HG02884 (cell line): Measurements from ENCODE around the gene CHST15.
"Not testable (repeated sequence)": the region's sequence is repeated elsewhere in the genome, so short reads cannot be mapped to it uniquely, and the experiment has no call there.

Experiments used
- ATAC-seq: cut with Tn5 transposase; IDR thresholded peaks from one replicate; pipeline ENCODE4 v1.9.1; 2021; ENCODE audit warnings: mild to moderate bottlenecking, moderate library complexity; ENCODE audit not compliant: unreplicated experiment

Gene CHST15

GRCh38 chr10:124124769-124125161 lies 31.4 kb upstream of the CHST15 start:
- ATAC-seq = no peak

GRCh38 chr10:124124123-124124768 lies 30.8 kb upstream of the CHST15 start:
- no peak for ATAC-seq

- ATAC-seq = no peak
Measured at GRCh38 chr10:124123156-124123555, 29.8 kb upstream of the CHST15 start.

- no peak for ATAC-seq
Measured at GRCh38 chr10:124122211-124122610, 28.8 kb upstream of the CHST15 start.

GRCh38 chr10:124120410-124121061 lies 27.1 kb upstream of the CHST15 start:
- no peak for ATAC-seq

GRCh38 chr10:124119946-124120345 lies 26.5 kb upstream of the CHST15 start:
- ATAC-seq = no peak

- no peak for ATAC-seq
Measured at GRCh38 chr10:124119216-124119615, 25.8 kb upstream of the CHST15 start.

GRCh38 chr10:124117833-124118232 lies 24.4 kb upstream of the CHST15 start:
- no peak for ATAC-seq

GRCh38 chr10:124117511-124117785 lies 24.1 kb upstream of the CHST15 start:
- ATAC-seq = no peak

GRCh38 chr10:124116771-124117510 lies 23.5 kb upstream of the CHST15 start:
- ATAC-seq = no peak

GRCh38 chr10:124114696-124115095 lies 21.3 kb upstream of the CHST15 start:
- ATAC-seq = no peak

- ATAC-seq = no peak
Measured at GRCh38 chr10:124112891-124113580, 19.6 kb upstream of the CHST15 start.

GRCh38 chr10:124110882-124111281 lies 17.5 kb upstream of the CHST15 start:
- no peak for ATAC-seq

GRCh38 chr10:124109261-124109660 lies 15.9 kb upstream of the CHST15 start:
- no peak for ATAC-seq

GRCh38 chr10:124107072-124107471 lies 13.7 kb upstream of the CHST15 start:
- no peak for ATAC-seq

GRCh38 chr10:124106241-124106879 lies 13.0 kb upstream of the CHST15 start:
- ATAC-seq = peak; percentile 90

- no peak for ATAC-seq
Measured at GRCh38 chr10:124105594-124105993, 12.2 kb upstream of the CHST15 start.

- no peak for ATAC-seq
Measured at GRCh38 chr10:124105045-124105444, 11.6 kb upstream of the CHST15 start.

GRCh38 chr10:124104011-124104627 lies 10.7 kb upstream of the CHST15 start:
- no peak for ATAC-seq

GRCh38 chr10:124101351-124101750 lies 8.0 kb upstream of the CHST15 start:
- no peak for ATAC-seq

GRCh38 chr10:124100651-124101050 lies 7.3 kb upstream of the CHST15 start:
- not testable (repeated sequence) for ATAC-seq
